Prostate gland (tissue), 2 donors: ENCODE results near the gene ARHGAP24. TPM values are rescaled to one million over a fixed set of nuclear protein-coding genes. Genes with fewer than 3 reads are reported as not detected.
A peak's percentile ranks its signal among the peaks of the same experiment; 100 is the strongest.

ENCODE experiments used
- DNase-seq: peaks from one replicate; pipeline ENCODE4 v3.0.0-alpha.2; 2019; ENCODE audit warnings: low spot score
- H3K27ac ChIP-seq, 2 donors: fragments of 200-600 bp; sonication (generic); 2 replicates each; pipeline ENCODE4 v1.5.1; 2017 to 2019
- H3K27me3 ChIP-seq: fragments of 200-600 bp; sonication (generic); replicated peaks from 2 replicates; pipeline ENCODE4 v1.5.1; 2019; ENCODE audit not compliant: insufficient read depth
- H3K36me3 ChIP-seq, 2 donors: fragments of 200-600 bp; sonication (generic); 1 replicate in 1 of 2; 2 replicates in 1 of 2; pipeline versions ENCODE4 v1.5.1 to v1.8.1; 2017 to 2019
- H3K4me1 ChIP-seq: fragments of 200-600 bp; sonication (generic); replicated peaks from 2 replicates; pipeline ENCODE4 v1.5.1; 2019
- H3K4me3 ChIP-seq, 2 donors: fragments of 200-600 bp; sonication (generic); 2 replicates each; pipeline ENCODE4 v1.5.1; 2017 to 2019
- H3K9me3 ChIP-seq: fragments of 200-600 bp; sonication (generic); 2 replicates; pipeline ENCODE4 v1.5.1; 2017
- POLR2A ChIP-seq: fragments of 450-650 bp; IDR thresholded peaks from one replicate; pipeline ENCODE4 v1.6.1; 2016; ENCODE audit warnings: antibody characterized with exemption, mild to moderate bottlenecking
- POLR2AphosphoS5 ChIP-seq: sonication (generic); formaldehyde crosslinking; IDR thresholded peaks from one replicate; pipeline ENCODE4 v1.6.1; 2017; ENCODE audit warnings: antibody characterized with exemption
- WGBS: methylation state at CpG from one replicate; pipeline ENCODE4 v1.1.5; 2018; 5-methylcytosine and 5-hydroxymethylcytosine counted together
- intact Hi-C: fragments of 100-400 bp; cut with DNase I; formaldehyde crosslinking; loops from one replicate; pipeline ENCODE4 v1.14.2; 2022
- total RNA-seq, 2 donors: library from RNA; depleted of rRNA; stranded (reverse); fragments of >200 nt; gene quantifications; one replicate each; pipeline ENCODE4 v1.1.0, GENCODE V29; 2016
- TF ChIP-seq, protein P1 (sequence below), 4 experiments: fragments of 200-600 bp in 2 of 4; fragments of 450-650 bp in 2 of 4; sonication (generic) in 2 of 4; IDR thresholded peaks; 1 replicate in 3 of 4; 2 replicates in 1 of 4; pipeline ENCODE4 v1.5.1; 2016 to 2019; ENCODE audit warnings: antibody characterized with exemption in 4 of 4, mild to moderate bottlenecking in 2 of 4, moderate library complexity in 2 of 4

The ARHGAP24 gene
- total RNA-seq, 2 donors from 2014 or later = 6.7 to 7.4 TPM

DNA sequence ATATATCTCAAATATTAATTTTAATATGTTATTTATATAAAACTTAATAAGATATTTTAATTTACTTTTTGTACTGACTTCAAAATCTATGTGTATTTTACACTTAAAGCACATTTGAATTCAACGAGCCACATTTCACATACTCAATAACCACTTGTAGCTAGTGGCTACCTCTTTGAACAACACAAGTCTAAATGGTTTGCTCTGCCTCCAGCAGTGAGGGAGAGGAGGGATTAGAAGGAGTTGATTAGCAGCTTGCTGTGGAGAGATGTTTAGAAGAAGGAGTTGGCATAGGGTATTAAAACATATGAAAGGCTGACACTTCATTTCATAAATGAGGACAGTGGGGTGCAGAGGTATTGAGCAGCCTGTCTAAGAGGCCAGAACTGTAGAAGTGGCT lies 124.0 kb downstream of the ARHGAP24 start:
- Histone ChIP-seq H3K36me3 (no peaks in the 10 kb centered on the region), H3K27ac (no peak overlapping the region), H3K27me3 (no peaks in the 10 kb centered on the region), H3K4me3 (no peak overlapping the region), H3K9me3 (no peaks in the 10 kb centered on the region), H3K4me1 (no peaks in the 10 kb centered on the region)
- 85% methylated on average over 1 of the region's 1 CpG for WGBS
- intact Hi-C loops = no loop called here
- no peak for DNase-seq
- TF ChIP-seq, protein P1, sequence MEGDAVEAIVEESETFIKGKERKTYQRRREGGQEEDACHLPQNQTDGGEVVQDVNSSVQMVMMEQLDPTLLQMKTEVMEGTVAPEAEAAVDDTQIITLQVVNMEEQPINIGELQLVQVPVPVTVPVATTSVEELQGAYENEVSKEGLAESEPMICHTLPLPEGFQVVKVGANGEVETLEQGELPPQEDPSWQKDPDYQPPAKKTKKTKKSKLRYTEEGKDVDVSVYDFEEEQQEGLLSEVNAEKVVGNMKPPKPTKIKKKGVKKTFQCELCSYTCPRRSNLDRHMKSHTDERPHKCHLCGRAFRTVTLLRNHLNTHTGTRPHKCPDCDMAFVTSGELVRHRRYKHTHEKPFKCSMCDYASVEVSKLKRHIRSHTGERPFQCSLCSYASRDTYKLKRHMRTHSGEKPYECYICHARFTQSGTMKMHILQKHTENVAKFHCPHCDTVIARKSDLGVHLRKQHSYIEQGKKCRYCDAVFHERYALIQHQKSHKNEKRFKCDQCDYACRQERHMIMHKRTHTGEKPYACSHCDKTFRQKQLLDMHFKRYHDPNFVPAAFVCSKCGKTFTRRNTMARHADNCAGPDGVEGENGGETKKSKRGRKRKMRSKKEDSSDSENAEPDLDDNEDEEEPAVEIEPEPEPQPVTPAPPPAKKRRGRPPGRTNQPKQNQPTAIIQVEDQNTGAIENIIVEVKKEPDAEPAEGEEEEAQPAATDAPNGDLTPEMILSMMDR (IDR thresholded peaks at IDR 0.05) = no peak
- no peak for TF ChIP-seq POLR2AphosphoS5

DNA sequence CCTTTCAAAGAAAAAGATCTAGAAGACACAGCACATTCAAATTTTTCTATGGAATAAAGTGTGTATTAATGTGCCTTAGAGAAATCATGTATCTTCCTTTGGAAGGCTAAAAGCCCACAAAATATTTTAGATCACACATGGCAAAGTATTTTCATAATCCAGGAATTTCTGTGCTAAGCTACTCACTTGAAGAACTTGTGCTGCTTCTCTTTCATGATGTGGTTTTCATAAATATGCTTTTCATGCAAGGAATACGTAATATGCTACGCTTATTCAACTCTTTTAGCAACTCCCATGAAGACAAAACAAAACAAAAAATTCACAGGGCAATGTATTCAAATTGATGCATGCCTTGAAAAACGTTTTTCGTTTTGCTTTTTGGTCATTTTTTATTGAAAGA lies 125.6 kb downstream of the ARHGAP24 start:
- TF ChIP-seq POLR2A (no peak), POLR2AphosphoS5 (no peak)
- TF ChIP-seq, protein P1 (IDR thresholded peaks at IDR 0.05) = no peak
- Histone ChIP-seq H3K4me3 (no peak overlapping the region), H3K36me3 (no peaks in the 10 kb centered on the region), H3K27me3 (no peaks in the 10 kb centered on the region), H3K27ac (no peak overlapping the region), H3K9me3 (no peaks in the 10 kb centered on the region), H3K4me1 (no peaks in the 10 kb centered on the region)
- intact Hi-C loops = no loop called here
- WGBS = 84% methylated on average over 4 of the region's 4 CpGs
- DNase-seq = no peak

GRCh38 chr4:85603437-85604336 lies 128.7 kb downstream of the ARHGAP24 start:
- Histone ChIP-seq H3K9me3 (no peaks in the 10 kb centered on the region), H3K36me3 (no peaks in the 10 kb centered on the region), H3K27me3 (no peaks in the 10 kb centered on the region), H3K4me3 (no peak overlapping the region), H3K27ac (no peak overlapping the region), H3K4me1 (no peaks in the 10 kb centered on the region)
- intact Hi-C loops = no loop called here
- DNase-seq = no peak
- TF ChIP-seq, protein P1 (IDR thresholded peaks at IDR 0.05) = no peak
- TF ChIP-seq POLR2A = no peak
- no peak for TF ChIP-seq POLR2AphosphoS5
- WGBS = 67% methylated on average over 3 of the region's 3 CpGs

DNA sequence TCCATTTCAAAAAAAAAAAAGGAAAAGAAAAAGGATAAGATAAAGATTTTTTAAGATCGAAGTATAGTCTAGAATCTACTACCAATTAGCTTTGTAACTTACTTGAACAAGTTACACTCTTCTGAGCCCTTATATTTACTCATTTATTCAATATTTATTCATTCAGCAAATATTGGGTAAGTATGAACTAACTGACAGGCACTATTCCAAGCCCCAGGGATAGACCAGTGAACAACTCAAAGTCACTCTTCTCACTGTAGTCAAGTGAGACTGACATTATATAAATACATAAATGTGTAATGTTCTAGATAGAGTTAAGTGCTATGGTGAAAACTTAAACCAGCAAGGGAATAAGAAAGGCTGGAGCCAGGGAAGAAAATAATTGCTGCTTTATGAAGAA lies 131.6 kb downstream of the ARHGAP24 start:
- Histone ChIP-seq H3K27me3 (no peaks in the 10 kb centered on the region), H3K27ac (no peak overlapping the region), H3K9me3 (no peaks in the 10 kb centered on the region), H3K4me1 (no peaks in the 10 kb centered on the region), H3K4me3 (no peak overlapping the region), H3K36me3 (no peaks in the 10 kb centered on the region)
- 95% methylated on average over 1 of the region's 1 CpG for WGBS
- DNase-seq = no peak
- TF ChIP-seq, protein P1 (IDR thresholded peaks at IDR 0.05) = no peak
- TF ChIP-seq POLR2A = no peak
- no peak for TF ChIP-seq POLR2AphosphoS5
- intact Hi-C loops = no loop called here

GRCh38 chr4:85607624-85608023 lies 132.7 kb downstream of the ARHGAP24 start:
- Histone ChIP-seq H3K4me1 (no peaks in the 10 kb centered on the region), H3K9me3 (no peaks in the 10 kb centered on the region), H3K4me3 (no peak overlapping the region), H3K36me3 (no peaks in the 10 kb centered on the region), H3K27ac (no peak overlapping the region), H3K27me3 (no peaks in the 10 kb centered on the region)
- intact Hi-C loops = no loop called here
- TF ChIP-seq, protein P1 (IDR thresholded peaks at IDR 0.05) = no peak
- TF ChIP-seq POLR2AphosphoS5 = no peak
- TF ChIP-seq POLR2A = no peak
- 36% methylated on average over 5 of the region's 5 CpGs for WGBS
- peak; percentile 8 for DNase-seq
